Activated CD8-positive, alpha-beta T cell treated with anti-CD3 and anti-CD28 coated beads, Interleukin-2, amount 10 ng/mL, durations not matched to agents 7 days and 5 days (primary cell): Measurements from ENCODE around the gene KCNG2. TPM values are rescaled to one million over a fixed set of nuclear protein-coding genes. Genes with fewer than 3 reads are reported as not detected.

Experiments used
- ATAC-seq: fragments of 150-1000 bp; cut with Tn5 transposase; one replicate; pipeline ENCODE4 v1.10.0; 2021; ENCODE audit warnings: moderate library complexity
- CTCF ChIA-PET: fragments of 350-600 bp; sonication (Branson Sonifier 250); formaldehyde crosslinking; loops from one replicate; lab custom pipeline; 2021; ENCODE audit warnings: antibody characterized with exemption; lab: Charles Lee
- POLR2A ChIA-PET: fragments of 350-600 bp; sonication (Branson Sonifier 250); formaldehyde crosslinking; loops from one replicate; lab custom pipeline; 2021; ENCODE audit warnings: antibody characterized with exemption; lab: Charles Lee
- DNase-seq: peaks from one replicate; pipeline ENCODE4 v3.0.0-alpha.2; 2020
- H3K27ac Mint-ChIP-seq: one replicate; pipeline ENCODE4 v1.8.0; 2021; ENCODE audit warnings: mild to moderate bottlenecking, mixed read lengths
- H3K27me3 Mint-ChIP-seq: one replicate; pipeline ENCODE4 v1.8.0; 2021; ENCODE audit warnings: low read depth, mixed read lengths
- H3K36me3 Mint-ChIP-seq: one replicate; pipeline ENCODE4 v1.8.0; 2021; ENCODE audit warnings: low read depth, mixed read lengths
- H3K4me1 Mint-ChIP-seq: one replicate; pipeline ENCODE4 v1.8.0; 2021; ENCODE audit warnings: low read depth, mixed read lengths
- H3K4me3 Mint-ChIP-seq: one replicate; pipeline ENCODE4 v1.8.0; 2021; ENCODE audit warnings: mild to moderate bottlenecking, mixed read lengths
- H3K9me3 Mint-ChIP-seq: one replicate; pipeline ENCODE4 v1.8.0; 2022; ENCODE audit warnings: mixed read lengths; ENCODE audit not compliant: insufficient read depth
- total RNA-seq, 2 experiments: library from RNA; stranded (reverse); gene quantifications; one replicate each; pipeline ENCODE4 v1.2.3, GENCODE V29; 2021

The KCNG2 gene
- total RNA-seq, 2 experiments from 2014 or later = not detected

DNA sequence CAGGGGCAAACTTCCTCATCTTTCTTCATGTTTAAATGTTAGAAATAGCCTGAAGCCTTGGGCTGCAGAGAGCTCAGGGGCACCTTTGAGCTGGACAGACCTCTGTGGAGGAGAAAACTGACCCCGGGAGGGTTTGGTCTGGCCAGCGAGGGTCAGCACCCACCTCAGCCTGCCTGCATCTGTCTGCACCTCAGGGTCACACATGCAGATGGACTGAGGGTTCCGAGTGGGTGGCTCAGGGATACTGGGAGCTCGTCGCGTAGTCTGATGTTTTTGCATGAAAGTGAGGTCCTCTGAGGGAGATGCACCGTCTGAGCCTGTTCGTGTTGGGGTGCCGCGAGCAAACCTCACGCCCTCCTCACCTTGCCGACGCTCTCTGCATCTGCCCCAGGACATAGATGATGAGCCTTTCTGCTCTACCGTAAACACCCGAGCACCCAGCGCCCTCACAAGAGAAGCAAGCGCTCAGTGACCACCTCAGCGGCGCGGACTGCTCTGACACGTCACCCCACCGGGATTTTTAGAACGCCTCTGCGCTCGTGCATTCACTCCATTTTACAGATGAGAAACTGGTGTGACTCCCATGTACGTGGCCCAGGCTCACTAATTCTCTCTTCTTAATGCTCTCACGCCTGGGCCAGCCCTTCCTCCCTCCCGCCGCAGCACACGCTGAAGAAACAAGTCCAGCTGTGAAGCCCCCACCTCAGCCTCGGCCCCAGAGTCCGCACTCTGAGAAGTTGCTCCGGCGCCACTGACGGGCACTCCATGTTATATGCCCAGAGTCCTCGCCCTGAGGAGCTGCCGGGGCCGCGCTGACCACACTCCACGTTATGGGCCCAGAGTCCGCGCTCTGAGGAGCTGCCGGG lies 9.5 kb downstream of the KCNG2 start:
- ATAC-seq (no peak), DNase-seq (no peak)
- Mint-ChIP-seq H3K27ac (no peak overlapping the region), H3K27me3 (peaks cover 13% of the 10 kb centered on the region), H3K9me3 (no peaks in the 10 kb centered on the region), H3K4me3 (no peak overlapping the region), H3K36me3 (no peaks in the 10 kb centered on the region), H3K4me1 (peaks cover 11% of the 10 kb centered on the region)
- ChIA-PET POLR2A (no interaction called here), CTCF (no interaction called here)

DNA sequence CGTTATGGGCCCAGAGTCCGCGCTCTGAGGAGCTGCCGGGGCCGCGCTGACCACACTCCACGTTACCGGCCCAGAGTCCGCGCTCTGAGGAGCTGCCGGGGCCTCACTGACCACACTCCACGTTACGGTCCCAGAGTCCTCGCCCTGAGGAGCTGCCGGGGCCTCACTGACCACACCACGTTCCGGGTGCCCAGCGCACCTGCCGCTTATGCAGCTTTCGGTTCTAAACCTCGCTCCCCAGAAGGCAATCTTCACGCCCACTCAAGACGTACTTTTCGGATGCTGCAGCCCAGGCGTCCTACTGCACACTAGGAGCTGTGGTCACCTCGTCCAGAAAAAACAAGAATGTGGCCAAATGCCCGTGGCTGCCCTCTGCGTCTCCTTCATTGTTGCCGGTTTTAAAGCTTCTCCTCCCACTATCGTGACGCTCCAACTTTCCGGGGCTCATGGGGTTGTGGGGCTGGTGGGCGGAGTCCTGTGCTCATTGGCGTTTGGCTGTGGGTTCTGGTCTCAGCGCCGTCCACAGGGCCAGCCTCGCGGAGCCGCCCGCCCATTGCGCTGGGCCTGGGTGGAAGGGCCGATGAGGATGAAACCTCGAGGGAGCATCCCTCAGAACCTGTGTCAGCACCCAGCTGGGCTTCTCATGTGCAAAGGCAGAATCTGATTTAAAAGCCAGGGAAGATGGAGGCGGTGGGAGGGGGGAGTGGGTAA lies 11.9 kb downstream of the KCNG2 start:
- CTCF ChIA-PET = no interaction called here
- no peak overlapping the region for H3K4me3 Mint-ChIP-seq
- peaks cover 9% of the 10 kb centered on the region for H3K4me1 Mint-ChIP-seq
- H3K36me3 Mint-ChIP-seq = no peaks in the 10 kb centered on the region
- DNase-seq = no peak
- POLR2A ChIA-PET = no interaction called here
- no peaks in the 10 kb centered on the region for H3K9me3 Mint-ChIP-seq
- ATAC-seq = no peak
- H3K27me3 Mint-ChIP-seq = peaks cover 20% of the 10 kb centered on the region
- no peak overlapping the region for H3K27ac Mint-ChIP-seq

DNA sequence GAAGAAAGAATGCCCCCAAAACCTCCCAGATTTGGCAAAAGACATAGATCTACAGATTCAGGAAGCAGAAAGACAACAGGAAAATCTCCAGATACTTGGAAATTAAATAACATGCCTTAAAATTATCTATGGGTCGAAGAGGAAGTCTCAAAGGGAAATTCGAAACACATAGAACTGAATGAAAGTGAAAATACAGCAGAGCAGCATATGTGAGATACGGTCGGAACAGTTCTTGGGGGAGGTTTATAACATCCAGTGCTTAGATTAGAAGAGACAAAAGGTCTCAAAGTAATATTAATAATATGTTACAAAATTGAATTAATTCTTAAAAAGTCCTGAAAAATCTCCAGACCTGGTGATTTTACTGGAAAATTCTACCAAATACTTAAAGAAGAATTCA lies 14.3 kb downstream of the KCNG2 start:
- POLR2A ChIA-PET = no interaction called here
- no peaks in the 10 kb centered on the region for H3K36me3 Mint-ChIP-seq
- CTCF ChIA-PET = no interaction called here
- no peak overlapping the region for H3K4me3 Mint-ChIP-seq
- H3K4me1 Mint-ChIP-seq = no peaks in the 10 kb centered on the region
- H3K27ac Mint-ChIP-seq = no peak overlapping the region
- no peak for DNase-seq
- ATAC-seq = no peak
- H3K9me3 Mint-ChIP-seq = no peaks in the 10 kb centered on the region
- peaks cover 21% of the 10 kb centered on the region for H3K27me3 Mint-ChIP-seq

DNA sequence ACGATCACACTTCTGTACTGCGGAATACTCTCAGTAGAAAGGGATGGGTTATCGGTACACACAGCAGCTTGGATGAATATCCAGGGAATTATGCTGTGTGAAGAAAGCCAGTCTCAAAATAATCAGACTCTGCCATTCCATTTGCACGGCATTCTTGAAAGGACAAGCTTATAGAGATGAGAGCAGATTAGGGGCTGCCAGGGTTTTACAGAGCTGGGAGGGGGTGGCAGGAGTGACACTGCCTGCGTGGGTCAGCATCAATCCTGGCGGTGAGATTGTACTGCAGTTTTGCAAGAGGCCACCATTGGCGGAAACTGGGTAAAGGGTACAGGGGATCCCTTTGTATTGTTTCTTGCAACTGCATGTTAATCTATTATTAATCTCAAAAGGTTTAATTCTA lies 16.6 kb downstream of the KCNG2 start:
- Mint-ChIP-seq H3K9me3 (no peaks in the 10 kb centered on the region), H3K27ac (no peak overlapping the region), H3K36me3 (no peaks in the 10 kb centered on the region), H3K27me3 (peaks cover 21% of the 10 kb centered on the region), H3K4me3 (no peak overlapping the region), H3K4me1 (no peaks in the 10 kb centered on the region)
- ChIA-PET POLR2A (no interaction called here), CTCF (no interaction called here)
- no peak for ATAC-seq
- DNase-seq = no peak

- Mint-ChIP-seq H3K4me3 (no peak overlapping the region), H3K27ac (no peak overlapping the region), H3K36me3 (no peaks in the 10 kb centered on the region), H3K4me1 (peaks cover 9% of the 10 kb centered on the region), H3K9me3 (no peaks in the 10 kb centered on the region), H3K27me3 (peaks cover 24% of the 10 kb centered on the region)
- DNase-seq (no peak), ATAC-seq (no peak)
- ChIA-PET POLR2A (no interaction called here), CTCF (no interaction called here)
These were observed 17.9 kb downstream of the KCNG2 start for GRCh38 chr18:79815657-79816056.

- no peak for ATAC-seq
- DNase-seq = no peak
- no peaks in the 10 kb centered on the region for H3K9me3 Mint-ChIP-seq
- no peak overlapping the region for H3K4me3 Mint-ChIP-seq
- H3K4me1 Mint-ChIP-seq = peaks cover 9% of the 10 kb centered on the region
- peaks cover 27% of the 10 kb centered on the region for H3K27me3 Mint-ChIP-seq
- ChIA-PET POLR2A (no interaction called here), CTCF (no interaction called here)
- H3K27ac Mint-ChIP-seq = no peak overlapping the region
- no peaks in the 10 kb centered on the region for H3K36me3 Mint-ChIP-seq
These were observed 18.4 kb downstream of the KCNG2 start for GRCh38 chr18:79816092-79816491.

DNA sequence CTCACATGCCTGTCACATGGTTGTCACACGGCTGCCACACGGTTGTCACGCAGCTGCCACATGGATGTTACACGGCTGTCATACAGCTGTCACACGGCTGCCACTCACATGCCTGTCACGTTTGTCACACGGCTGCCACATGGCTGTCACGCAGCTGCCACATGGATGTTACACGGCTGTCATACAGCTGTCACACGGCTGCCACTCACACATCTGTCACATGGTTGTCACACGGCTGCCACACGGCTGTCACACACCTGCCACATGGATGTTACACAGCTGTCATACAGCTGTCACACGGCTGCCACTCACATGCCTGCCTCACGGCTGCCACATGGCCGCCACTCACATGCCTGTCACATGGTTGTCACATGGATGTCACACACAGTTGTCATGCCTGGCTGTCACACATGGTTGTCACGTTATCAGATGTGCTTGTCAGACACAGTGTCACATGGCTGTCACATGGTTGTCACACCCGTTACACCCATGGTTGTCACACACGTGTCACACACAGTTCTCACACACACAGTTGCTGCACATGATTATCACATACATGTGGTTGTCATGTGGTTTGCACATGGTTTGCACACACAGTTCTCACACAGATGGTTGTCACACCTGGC lies 19.4 kb downstream of the KCNG2 start:
- ATAC-seq (no peak), DNase-seq (no peak)
- Mint-ChIP-seq H3K36me3 (no peaks in the 10 kb centered on the region), H3K27me3 (peaks cover 22% of the 10 kb centered on the region), H3K4me1 (peaks cover 9% of the 10 kb centered on the region), H3K4me3 (no peak overlapping the region), H3K9me3 (no peaks in the 10 kb centered on the region), H3K27ac (no peak overlapping the region)
- POLR2A ChIA-PET = no interaction called here
- CTCF ChIA-PET = no interaction called here

DNA sequence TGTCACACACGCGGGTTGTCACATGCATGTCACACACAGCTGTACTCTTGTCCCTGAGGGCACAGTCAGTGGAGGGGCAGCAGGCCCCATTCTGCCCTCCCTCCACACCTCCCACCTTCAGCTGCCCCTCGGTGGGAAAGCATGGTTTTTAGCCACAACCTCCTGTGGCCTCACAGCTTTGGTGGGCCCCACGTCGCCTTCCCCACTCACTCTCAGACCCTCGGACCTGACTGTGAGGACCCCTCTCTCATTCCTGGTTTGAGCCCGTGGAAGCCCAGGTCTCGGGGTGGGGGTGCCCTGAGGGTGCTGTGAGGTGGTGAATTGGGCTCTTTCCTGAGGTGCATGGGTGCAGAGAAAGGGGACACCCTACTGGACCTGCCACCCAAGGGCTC lies 19.9 kb downstream of the KCNG2 start:
- peaks cover 9% of the 10 kb centered on the region for H3K4me1 Mint-ChIP-seq
- CTCF ChIA-PET = no interaction called here
- H3K4me3 Mint-ChIP-seq = no peak overlapping the region

DNA sequence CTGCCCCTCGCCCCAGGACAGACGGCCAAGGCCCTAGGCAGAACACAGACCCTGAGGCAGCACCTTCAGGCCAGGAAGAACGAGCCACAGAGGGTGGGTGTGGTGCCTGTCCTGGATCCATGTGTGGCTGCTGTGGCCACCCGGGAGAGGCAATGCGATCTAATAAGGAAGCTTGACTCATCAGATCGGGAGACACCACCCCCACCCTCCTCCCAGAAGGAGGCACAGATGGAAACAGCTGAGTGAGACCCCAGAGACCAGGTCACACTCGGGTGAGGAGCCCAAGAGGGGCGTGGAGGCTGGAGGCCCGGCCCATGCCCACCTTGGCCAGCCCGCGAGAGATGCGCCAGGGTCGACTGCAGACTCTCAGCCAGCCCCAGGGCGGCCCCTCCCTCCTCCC lies 20.3 kb downstream of the KCNG2 start:
- Mint-ChIP-seq H3K36me3 (no peaks in the 10 kb centered on the region), H3K4me3 (no peak overlapping the region), H3K27me3 (peaks cover 21% of the 10 kb centered on the region), H3K27ac (no peak overlapping the region), H3K9me3 (no peaks in the 10 kb centered on the region), H3K4me1 (peaks cover 9% of the 10 kb centered on the region)
- no peak for DNase-seq
- ChIA-PET POLR2A (no interaction called here), CTCF (no interaction called here)
- ATAC-seq = no peak

More for the DNA sequence above, 19.9 kb downstream of the KCNG2 start:
- H3K27ac Mint-ChIP-seq = no peak overlapping the region
- ATAC-seq (no peak), DNase-seq (no peak)
- POLR2A ChIA-PET = no interaction called here
- no peaks in the 10 kb centered on the region for H3K9me3 Mint-ChIP-seq
- no peaks in the 10 kb centered on the region for H3K36me3 Mint-ChIP-seq
- peaks cover 22% of the 10 kb centered on the region for H3K27me3 Mint-ChIP-seq

- Mint-ChIP-seq H3K4me1 (peaks cover 9% of the 10 kb centered on the region), H3K36me3 (no peaks in the 10 kb centered on the region), H3K4me3 (no peak overlapping the region), H3K27me3 (peaks cover 15% of the 10 kb centered on the region), H3K27ac (no peak overlapping the region), H3K9me3 (no peaks in the 10 kb centered on the region)
- ATAC-seq (no peak), DNase-seq (no peak)
- ChIA-PET POLR2A (no interaction called here), CTCF (no interaction called here)
These were observed 20.9 kb downstream of the KCNG2 start for GRCh38 chr18:79818631-79819030.

GRCh38 chr18:79819064-79819967 lies 21.6 kb downstream of the KCNG2 start:
- Mint-ChIP-seq H3K4me3 (no peak overlapping the region), H3K9me3 (no peaks in the 10 kb centered on the region), H3K4me1 (peaks cover 9% of the 10 kb centered on the region), H3K27me3 (peaks cover 15% of the 10 kb centered on the region), H3K36me3 (no peaks in the 10 kb centered on the region), H3K27ac (no peak overlapping the region)
- DNase-seq (no peak), ATAC-seq (no peak)
- POLR2A ChIA-PET = no interaction called here
- CTCF ChIA-PET = no interaction called here
